IPS DF 4.7 (cell line): ENCODE data around the gene MEIS2.

Experiments
- DNase-seq: peaks from one replicate; pipeline ENCODE4 v3.0.0-alpha.2; 2013; ENCODE audit warnings: low spot score; ENCODE audit errors: extremely low read depth

MEIS2 gene

DNA sequence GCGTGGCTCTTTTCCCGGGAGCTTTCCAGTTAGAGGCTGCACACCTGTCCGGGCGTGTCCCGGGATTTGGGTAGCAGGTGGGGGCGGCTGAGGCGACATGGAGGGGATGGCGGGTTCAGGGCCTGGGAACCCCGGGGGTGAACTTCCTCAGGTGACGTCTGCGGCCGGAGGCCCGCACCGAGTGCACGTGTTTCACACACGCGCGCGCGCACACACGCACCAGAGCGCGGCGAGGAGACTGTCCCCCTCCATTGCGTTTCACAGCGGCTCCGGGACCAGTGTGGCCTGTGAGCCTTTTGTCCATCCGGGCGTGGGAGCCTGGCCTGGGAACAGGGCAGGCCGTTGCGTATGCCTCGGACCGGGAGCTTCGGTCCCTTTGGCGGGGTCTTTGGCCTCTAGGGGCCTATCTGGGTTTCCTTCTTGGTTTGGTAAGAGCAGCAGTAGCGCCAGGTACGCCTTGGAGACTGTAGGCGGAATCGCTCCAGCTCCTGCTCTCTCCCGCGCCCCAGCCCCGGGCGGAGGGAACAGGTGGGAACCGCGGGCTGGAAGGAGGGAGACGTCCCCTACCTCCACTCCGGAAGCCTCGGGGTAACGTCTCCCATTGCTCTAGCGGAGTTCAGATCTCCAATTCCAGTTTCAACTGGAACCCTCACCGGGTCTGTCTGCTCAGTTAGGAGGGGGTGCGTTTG, 220.0 kb downstream of the MEIS2 start:
- no peak for DNase-seq

DNA sequence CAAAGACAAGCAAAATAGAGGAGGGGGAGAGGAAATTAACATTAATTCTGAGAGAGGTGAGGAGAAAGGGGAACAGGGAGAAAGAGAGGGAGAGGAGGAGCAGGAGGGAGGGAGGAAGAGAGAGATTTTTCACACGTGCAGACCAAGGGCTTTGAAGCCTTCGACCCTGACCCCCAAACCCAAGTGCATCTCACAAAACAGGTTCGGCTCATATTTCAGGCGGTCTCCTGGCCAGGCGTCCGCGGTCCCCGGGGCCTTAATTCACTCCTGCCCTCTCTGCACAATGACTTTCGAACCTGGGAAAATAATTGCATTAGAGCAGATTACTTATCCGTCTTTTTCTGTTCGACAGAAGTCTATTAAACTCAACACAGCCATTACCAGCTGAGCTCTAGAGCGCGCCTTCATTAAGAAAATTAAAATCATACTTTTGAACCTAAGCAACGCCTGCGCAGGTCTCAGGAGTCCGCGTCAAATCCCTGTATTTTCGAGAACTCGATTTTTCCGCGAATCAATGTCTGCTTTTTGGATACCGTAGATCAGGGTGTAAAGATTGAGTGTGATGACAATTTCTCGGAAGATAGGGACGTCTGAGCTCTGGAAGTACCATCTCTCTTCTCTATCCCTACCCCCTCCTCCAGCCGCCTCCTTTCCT, 220.7 kb downstream of the MEIS2 start:
- DNase-seq = no peak

DNA sequence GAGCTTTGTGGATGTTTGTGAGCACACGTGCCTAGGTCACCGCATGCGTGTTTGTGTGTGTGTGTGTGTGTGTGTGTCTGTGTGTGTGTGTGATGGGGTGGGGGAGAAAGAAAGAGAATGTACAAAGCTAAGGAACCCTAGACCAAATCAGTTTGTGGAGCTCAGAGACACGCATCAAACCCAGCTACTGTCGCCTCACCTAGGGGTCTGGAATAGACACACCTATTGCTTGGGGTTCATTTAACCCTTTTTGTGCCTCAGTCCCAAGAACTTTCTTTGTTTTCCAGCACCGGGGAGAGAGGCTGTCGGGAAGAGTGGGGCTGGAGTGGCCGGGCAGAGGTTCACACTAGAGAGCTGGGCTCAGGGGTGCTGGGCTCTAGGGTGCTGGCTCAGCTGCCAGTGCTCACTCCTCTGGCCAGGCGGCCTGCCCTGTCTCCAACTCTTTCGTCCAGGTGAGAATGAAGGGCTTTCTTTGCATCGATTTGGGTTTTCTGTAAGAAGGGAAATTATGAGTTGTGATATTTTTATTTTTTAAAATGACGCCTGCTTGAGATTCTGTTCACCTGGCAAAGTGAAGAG, 221.6 kb downstream of the MEIS2 start:
- no peak for DNase-seq

- no peak for DNase-seq
Observed at GRCh38 chr15:36877796-36878683, 222.3 kb downstream of the MEIS2 start.

- no peak for DNase-seq
Observed at GRCh38 chr15:36877294-36877693, 223.1 kb downstream of the MEIS2 start.

- no peak for DNase-seq
Observed at GRCh38 chr15:36875740-36876334, 224.5 kb downstream of the MEIS2 start.

GRCh38 chr15:36874930-36875329, 225.4 kb downstream of the MEIS2 start:
- no peak for DNase-seq

DNA sequence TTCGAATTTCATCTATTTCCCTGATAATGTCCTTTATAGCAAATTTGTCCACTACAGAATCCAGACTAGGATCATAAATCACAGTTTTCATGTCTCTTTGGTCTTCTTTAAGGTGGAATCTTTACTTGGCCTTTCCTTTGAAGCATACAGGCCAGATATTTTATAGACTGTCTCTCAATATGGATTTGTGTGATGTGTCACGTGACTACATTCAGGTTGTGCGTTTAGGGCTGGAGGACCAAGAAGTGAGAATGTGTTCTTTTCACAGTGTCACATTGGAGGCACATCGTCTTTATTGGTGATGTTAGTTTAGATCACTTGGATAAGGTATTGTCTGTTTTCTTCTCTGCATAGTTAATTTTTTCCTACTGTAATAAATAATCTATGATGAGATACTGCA, 232.9 kb downstream of the MEIS2 start:
- DNase-seq = no peak

- DNase-seq = no peak
Observed at GRCh38 chr15:36866896-36867295, 233.5 kb downstream of the MEIS2 start.

- DNase-seq = no peak
Observed at GRCh38 chr15:36863570-36863969, 236.8 kb downstream of the MEIS2 start.

DNA sequence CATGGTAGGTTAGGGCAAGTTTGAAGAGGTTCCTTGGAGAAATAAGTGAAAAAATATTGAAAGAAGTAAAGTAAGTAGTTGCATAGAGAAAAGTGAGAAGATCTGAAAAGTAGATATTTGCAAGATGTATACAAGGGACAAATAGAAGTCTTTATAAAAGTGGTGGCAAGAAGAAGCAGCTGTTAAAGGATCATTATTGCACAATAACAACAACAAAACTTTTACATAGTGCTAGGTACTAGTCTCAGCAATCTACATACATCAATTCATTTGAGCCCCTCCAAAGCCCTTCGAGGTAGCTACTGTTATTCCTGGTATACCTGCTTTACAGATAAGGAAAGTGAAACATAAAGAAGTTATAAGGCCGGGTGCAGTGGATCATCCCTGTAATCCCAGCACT, 239.6 kb downstream of the MEIS2 start:
- no peak for DNase-seq

DNA sequence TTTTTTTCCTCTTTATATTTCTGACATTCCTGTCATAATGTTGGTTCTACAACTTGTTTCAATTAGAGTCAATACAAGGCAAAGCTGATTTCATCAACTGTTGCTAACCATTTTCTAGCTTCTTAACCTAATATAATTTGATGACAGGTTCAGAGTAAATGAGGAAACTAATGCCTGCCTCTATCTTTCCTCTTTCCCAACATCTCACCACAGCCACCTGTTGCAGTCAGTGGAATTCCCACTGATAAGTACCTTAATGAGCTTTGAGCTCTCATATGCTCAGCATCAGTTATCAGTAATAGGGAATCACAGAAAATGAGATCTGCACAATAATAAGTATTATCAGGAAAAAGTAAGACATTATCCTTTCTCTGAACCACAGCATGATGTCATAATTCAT, 241.9 kb downstream of the MEIS2 start:
- no peak for DNase-seq

GRCh38 chr15:36856339-36856973, 243.9 kb downstream of the MEIS2 start:
- DNase-seq = no peak

- no peak for DNase-seq
Observed at GRCh38 chr15:36850864-36851263, 249.5 kb downstream of the MEIS2 start.

GRCh38 chr15:36845270-36845669, 255.1 kb downstream of the MEIS2 start:
- DNase-seq = no peak

DNA sequence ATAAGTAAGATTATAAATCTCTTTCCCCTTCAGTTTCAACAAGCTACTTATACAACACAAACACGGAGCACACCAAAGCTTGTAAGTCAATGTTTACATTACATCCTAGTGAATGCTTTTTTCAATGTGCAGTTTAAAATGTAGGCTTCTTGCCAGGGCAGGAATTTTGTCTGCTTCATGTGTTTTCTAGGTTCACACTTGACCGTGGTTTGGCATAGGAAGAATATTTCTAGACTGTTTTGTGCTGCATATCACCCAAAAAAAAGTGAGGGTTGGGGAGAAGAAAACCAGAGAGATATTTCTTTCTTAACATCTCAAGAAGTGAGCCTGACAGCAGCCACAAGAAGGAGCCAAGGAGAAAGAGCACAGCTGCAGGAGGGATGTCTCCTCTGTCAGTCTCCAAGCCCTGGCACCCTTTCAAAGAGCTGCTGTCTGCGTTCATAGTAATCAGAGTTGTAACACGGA, 255.8 kb downstream of the MEIS2 start:
- no peak for DNase-seq

- no peak for DNase-seq
Observed at GRCh38 chr15:36843822-36844221, 256.5 kb downstream of the MEIS2 start.

DNA sequence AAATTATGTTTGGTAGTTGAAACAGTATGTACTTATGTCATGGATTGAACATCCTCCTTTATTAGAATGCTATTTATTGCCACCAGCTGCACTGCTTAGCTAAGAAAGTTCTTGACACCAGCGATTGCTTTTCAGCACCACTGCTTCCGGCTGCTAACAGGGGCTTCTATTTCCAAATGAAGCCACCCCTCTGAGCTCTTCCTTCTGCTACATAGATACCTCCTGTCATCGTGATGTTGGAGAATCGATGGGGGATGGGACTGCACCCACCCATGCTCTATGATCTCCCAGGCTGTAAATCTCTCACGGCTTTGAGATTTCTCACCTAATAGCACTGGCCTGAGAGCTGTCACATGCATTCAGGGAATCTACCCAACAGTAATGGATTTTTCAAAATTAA, 259.2 kb downstream of the MEIS2 start:
- DNase-seq = no peak
